HepG2 (cell line): ENCODE measurements around the gene TAF5.

Experiments
- BHLHE40 ChIP-seq: IDR thresholded peaks from 2 replicates; pipeline ENCODE4 v1.6.1; 2011; ENCODE audit warnings: low read length, improper control_type of control experiment
- FOXJ3 ChIP-seq: sonication (generic); formaldehyde crosslinking; IDR thresholded peaks from 2 replicates; pipeline ENCODE4 v1.4.0; 2020; ENCODE audit warnings: missing genetic modification reagents, mild to moderate bottlenecking, borderline replicate concordance
- MXI1 ChIP-seq: IDR thresholded peaks from 3 replicates; pipeline ENCODE4 v1.6.1; 2012; ENCODE audit warnings: low read depth, low read length, inconsistent platforms, borderline replicate concordance
- PCBP1 ChIP-seq: fragments of 200-400 bp; formaldehyde crosslinking; IDR thresholded peaks from 2 replicates; pipeline ENCODE4 v1.6.1; 2017; ENCODE audit warnings: mild to moderate bottlenecking, low read depth, low read length, borderline replicate concordance
- REPIN1 ChIP-seq: sonication (generic); formaldehyde crosslinking; IDR thresholded peaks from 2 replicates; pipeline ENCODE4 v1.8.0; 2022; ENCODE audit warnings: missing genetic modification reagents, low read depth, mild to moderate bottlenecking, borderline replicate concordance
- RXRB ChIP-seq: IDR thresholded peaks from 2 replicates; pipeline ENCODE4 v1.6.1; 2016; ENCODE audit warnings: borderline replicate concordance, missing genetic modification reagents, missing compliant biosample characterization
- TFE3 ChIP-seq: IDR thresholded peaks from 2 replicates; pipeline ENCODE4 v1.6.1; 2016
- ZBTB40 ChIP-seq, 2 experiments: fragments of 450-650 bp in 1 of 2; sonication (generic) in 1 of 2; formaldehyde crosslinking in 1 of 2; IDR thresholded peaks; 2 replicates each; pipeline versions ENCODE4 v1.6.1 to v1.8.0; 2016 to 2022; ENCODE audit warnings: antibody characterized with exemption in 1 of 2, mild to moderate bottlenecking in 1 of 2, missing genetic modification reagents in 1 of 2
- ZFX ChIP-seq: sonication (generic); formaldehyde crosslinking; IDR thresholded peaks from 2 replicates; pipeline ENCODE4 v1.4.0; 2020; ENCODE audit warnings: mild to moderate bottlenecking, low read depth, missing genetic modification reagents, moderate library complexity
- ZNF275 ChIP-seq: sonication (generic); formaldehyde crosslinking; IDR thresholded peaks from 2 replicates; pipeline ENCODE4 v1.8.0; 2022; ENCODE audit warnings: missing genetic modification reagents, mild to moderate bottlenecking, inconsistent platforms, borderline replicate concordance
- ZNF75D ChIP-seq: sonication (generic); formaldehyde crosslinking; IDR thresholded peaks from 2 replicates; pipeline ENCODE4 v1.8.1; 2023; ENCODE audit warnings: missing genetic modification reagents, mild to moderate bottlenecking, borderline replicate concordance

GRCh38 chr10:103374263-103374662 is 6.5 kb downstream of the TAF5 start:
- TF ChIP-seq ZNF275 (CRISPR knock-in tag) (no peak), REPIN1 (CRISPR knock-in tag) (no peak), FOXJ3 (CRISPR knock-in tag) (no peak), BHLHE40 (no peak), TFE3 (CRISPR knock-in tag) (no peak), PCBP1 (no peak), ZFX (CRISPR knock-in tag) (no peak), ZNF75D (CRISPR knock-in tag) (no peak), MXI1 (no peak), ZBTB40 (IDR thresholded peaks at IDR 0.05) (no peak), ZBTB40 (CRISPR knock-in tag; IDR thresholded peaks at IDR 0.05) (no peak), RXRB (CRISPR knock-in tag) (no peak)
